ENCODE data around the gene ARHGAP32.

Gene ARHGAP32

GRCh38 chr11:128936606-128937251, 255.4 kb downstream of the ARHGAP32 start:
- Histone ChIP-seq H3K27ac (ENCODE audit: low read depth, low read length) (no peak overlapping the region), H4K91ac (ENCODE audit: low read depth, low read length) (no peak overlapping the region), H3K36me3 (ENCODE audit: control insufficient read depth in 1 of 2, insufficient read depth in 2 of 2, low read length in 2 of 2) (no peaks in the 10 kb centered on the region), H3K27me3 (ENCODE audit: insufficient read depth, low read length) (no peaks in the 10 kb centered on the region), H2AK5ac (ENCODE audit: low read length) (no peak overlapping the region), H2BK5ac (ENCODE audit: low read depth, low read length, poor library complexity) (no peak overlapping the region), H3K79me1 (ENCODE audit: low read length) (no peaks in the 10 kb centered on the region), H4K12ac (ENCODE audit: low read depth, low read length) (no peak overlapping the region), H3K9me3 (ENCODE audit: insufficient read depth, low read depth, low read length) (peaks cover 1% of the 10 kb centered on the region), H2BK12ac (ENCODE audit: low read length) (no peak overlapping the region), H3K4me3 (ENCODE audit: low read depth, low read length) (no peak overlapping the region), H3K18ac (ENCODE audit: low read length) (no peak overlapping the region), H2AFZ (ENCODE audit: insufficient read depth, low read length, poor library complexity) (no peak overlapping the region), H3K9ac (ENCODE audit: low read length) (no peak overlapping the region), H3K14ac (ENCODE audit: low read length) (no peak overlapping the region), H3K4ac (ENCODE audit: low read depth, low read length) (no peak overlapping the region), H2BK120ac (ENCODE audit: insufficient read depth, low read length, poor library complexity) (no peak overlapping the region), H3K4me1 (ENCODE audit: control insufficient read depth in 1 of 2, insufficient read depth in 2 of 2, low read length in 2 of 2) (peaks cover 0 to 4% of the 10 kb centered on the region in 2 experiments), H3K4me2 (ENCODE audit: low read length) (no peak overlapping the region), H3K23ac (ENCODE audit: low read length) (no peak overlapping the region), H3K79me2 (ENCODE audit: control insufficient read depth, insufficient read depth, low read length, poor library complexity) (no peaks in the 10 kb centered on the region), H4K8ac (ENCODE audit: low read depth, low read length) (no peak overlapping the region)
- WGBS (ENCODE audit: extremely low coverage, insufficient coverage, insufficient read length), result no CpG with 5 or more reads among the region's 16 CpGs
- peak in 1 of 2 donors; percentile 38 for DNase-seq

GRCh38 chr11:128934926-128935325, 257.2 kb downstream of the ARHGAP32 start:
- no peak overlapping the region for H3K14ac ChIP-seq (ENCODE audit: low read length)
- no peak overlapping the region for H2AK5ac ChIP-seq (ENCODE audit: low read length)
- no peaks in the 10 kb centered on the region for H3K36me3 ChIP-seq (ENCODE audit: control insufficient read depth in 1 of 2, insufficient read depth in 2 of 2, low read length in 2 of 2)
- WGBS (ENCODE audit: extremely low coverage, insufficient coverage, insufficient read length), result no CpG with 5 or more reads among the region's 10 CpGs
- no peak overlapping the region for H3K4me3 ChIP-seq (ENCODE audit: low read depth, low read length)
- H3K4me2 ChIP-seq (ENCODE audit: low read length), result no peak overlapping the region
- no peak overlapping the region for H2BK12ac ChIP-seq (ENCODE audit: low read length)
- no peak overlapping the region for H2BK5ac ChIP-seq (ENCODE audit: low read depth, low read length, poor library complexity)
- H3K27ac ChIP-seq (ENCODE audit: low read depth, low read length), result no peak overlapping the region
- peaks cover 0 to 4% of the 10 kb centered on the region in 2 experiments for H3K4me1 ChIP-seq (ENCODE audit: control insufficient read depth in 1 of 2, insufficient read depth in 2 of 2, low read length in 2 of 2)
- H3K9ac ChIP-seq (ENCODE audit: low read length), result no peak overlapping the region
- no peak overlapping the region for H2AFZ ChIP-seq (ENCODE audit: insufficient read depth, low read length, poor library complexity)
- H2BK120ac ChIP-seq (ENCODE audit: insufficient read depth, low read length, poor library complexity), result no peak overlapping the region
- H3K27me3 ChIP-seq (ENCODE audit: insufficient read depth, low read length), result no peaks in the 10 kb centered on the region
- no peak overlapping the region for H3K23ac ChIP-seq (ENCODE audit: low read length)
- H4K91ac ChIP-seq (ENCODE audit: low read depth, low read length), result no peak overlapping the region
- H4K12ac ChIP-seq (ENCODE audit: low read depth, low read length), result no peak overlapping the region
- DNase-seq, result no peak
- H3K79me1 ChIP-seq (ENCODE audit: low read length), result no peaks in the 10 kb centered on the region
- no peak overlapping the region for H3K18ac ChIP-seq (ENCODE audit: low read length)
- no peaks in the 10 kb centered on the region for H3K9me3 ChIP-seq (ENCODE audit: insufficient read depth, low read depth, low read length)
- H4K8ac ChIP-seq (ENCODE audit: low read depth, low read length), result no peak overlapping the region
- H3K4ac ChIP-seq (ENCODE audit: low read depth, low read length), result no peak overlapping the region
- no peaks in the 10 kb centered on the region for H3K79me2 ChIP-seq (ENCODE audit: control insufficient read depth, insufficient read depth, low read length, poor library complexity)

DNA sequence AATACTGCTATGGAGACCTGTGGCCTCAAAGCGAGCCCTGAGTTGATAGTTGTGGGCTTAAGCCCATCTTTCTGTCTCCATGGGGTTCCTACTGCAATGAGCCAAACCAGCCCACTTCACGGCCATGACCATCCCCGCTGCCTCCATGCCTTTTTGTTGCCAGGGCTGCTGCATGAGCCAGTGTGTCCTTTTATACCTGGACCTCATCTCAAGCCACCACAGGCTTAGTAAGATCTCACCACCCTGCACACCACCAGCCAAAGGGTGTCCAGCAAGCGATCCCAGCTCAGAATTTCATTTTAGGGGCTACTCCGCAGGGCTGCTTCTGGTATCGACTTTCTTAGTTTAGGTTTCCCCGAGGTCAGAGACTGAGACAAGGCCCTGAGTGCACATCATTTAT, 257.8 kb downstream of the ARHGAP32 start:
- Histone ChIP-seq H4K91ac (ENCODE audit: low read depth, low read length) (no peak overlapping the region), H3K79me1 (ENCODE audit: low read length) (no peaks in the 10 kb centered on the region), H2AFZ (ENCODE audit: insufficient read depth, low read length, poor library complexity) (no peak overlapping the region), H2BK5ac (ENCODE audit: low read depth, low read length, poor library complexity) (no peak overlapping the region), H3K27ac (ENCODE audit: low read depth, low read length) (no peak overlapping the region), H3K4ac (ENCODE audit: low read depth, low read length) (no peak overlapping the region), H3K14ac (ENCODE audit: low read length) (no peak overlapping the region), H4K12ac (ENCODE audit: low read depth, low read length) (no peak overlapping the region), H3K4me3 (ENCODE audit: low read depth, low read length) (no peak overlapping the region), H2BK120ac (ENCODE audit: insufficient read depth, low read length, poor library complexity) (no peak overlapping the region), H3K4me2 (ENCODE audit: low read length) (no peak overlapping the region), H3K27me3 (ENCODE audit: insufficient read depth, low read length) (no peaks in the 10 kb centered on the region), H3K4me1 (ENCODE audit: control insufficient read depth in 1 of 2, insufficient read depth in 2 of 2, low read length in 2 of 2) (peaks cover 0 to 4% of the 10 kb centered on the region in 2 experiments), H3K79me2 (ENCODE audit: control insufficient read depth, insufficient read depth, low read length, poor library complexity) (no peaks in the 10 kb centered on the region), H2AK5ac (ENCODE audit: low read length) (no peak overlapping the region), H4K8ac (ENCODE audit: low read depth, low read length) (no peak overlapping the region), H3K9me3 (ENCODE audit: insufficient read depth, low read depth, low read length) (no peaks in the 10 kb centered on the region), H3K23ac (ENCODE audit: low read length) (no peak overlapping the region), H3K18ac (ENCODE audit: low read length) (no peak overlapping the region), H2BK12ac (ENCODE audit: low read length) (no peak overlapping the region), H3K36me3 (ENCODE audit: control insufficient read depth in 1 of 2, insufficient read depth in 2 of 2, low read length in 2 of 2) (no peaks in the 10 kb centered on the region), H3K9ac (ENCODE audit: low read length) (no peak overlapping the region)
- DNase-seq, result no peak
- no CpG with 5 or more reads among the region's 7 CpGs for WGBS (ENCODE audit: extremely low coverage, insufficient coverage, insufficient read length)

GRCh38 chr11:128933481-128934178, 258.5 kb downstream of the ARHGAP32 start:
- H4K12ac ChIP-seq (ENCODE audit: low read depth, low read length), result no peak overlapping the region
- no peak overlapping the region for H2BK5ac ChIP-seq (ENCODE audit: low read depth, low read length, poor library complexity)
- H2BK12ac ChIP-seq (ENCODE audit: low read length), result no peak overlapping the region
- no peak overlapping the region for H3K4ac ChIP-seq (ENCODE audit: low read depth, low read length)
- no peak overlapping the region for H3K9ac ChIP-seq (ENCODE audit: low read length)
- no peaks in the 10 kb centered on the region for H3K79me2 ChIP-seq (ENCODE audit: control insufficient read depth, insufficient read depth, low read length, poor library complexity)
- H2BK120ac ChIP-seq (ENCODE audit: insufficient read depth, low read length, poor library complexity), result no peak overlapping the region
- peaks cover 0 to 4% of the 10 kb centered on the region in 2 experiments for H3K4me1 ChIP-seq (ENCODE audit: control insufficient read depth in 1 of 2, insufficient read depth in 2 of 2, low read length in 2 of 2)
- H3K18ac ChIP-seq (ENCODE audit: low read length), result no peak overlapping the region
- no peaks in the 10 kb centered on the region for H3K36me3 ChIP-seq (ENCODE audit: control insufficient read depth in 1 of 2, insufficient read depth in 2 of 2, low read length in 2 of 2)
- no peak overlapping the region for H2AFZ ChIP-seq (ENCODE audit: insufficient read depth, low read length, poor library complexity)
- H3K4me2 ChIP-seq (ENCODE audit: low read length), result no peak overlapping the region
- no peak overlapping the region for H3K14ac ChIP-seq (ENCODE audit: low read length)
- no peak overlapping the region for H4K91ac ChIP-seq (ENCODE audit: low read depth, low read length)
- no peaks in the 10 kb centered on the region for H3K79me1 ChIP-seq (ENCODE audit: low read length)
- DNase-seq, result no peak
- H3K23ac ChIP-seq (ENCODE audit: low read length), result no peak overlapping the region
- H4K8ac ChIP-seq (ENCODE audit: low read depth, low read length), result no peak overlapping the region
- no peaks in the 10 kb centered on the region for H3K27me3 ChIP-seq (ENCODE audit: insufficient read depth, low read length)
- H2AK5ac ChIP-seq (ENCODE audit: low read length), result no peak overlapping the region
- no peaks in the 10 kb centered on the region for H3K9me3 ChIP-seq (ENCODE audit: insufficient read depth, low read depth, low read length)
- H3K4me3 ChIP-seq (ENCODE audit: low read depth, low read length), result no peak overlapping the region
- no CpG with 5 or more reads among the region's 7 CpGs for WGBS (ENCODE audit: extremely low coverage, insufficient coverage, insufficient read length)
- no peak overlapping the region for H3K27ac ChIP-seq (ENCODE audit: low read depth, low read length)
